H54 (cell line): ENCODE measurements around the gene GOT2.
"Not testable (repeated sequence)": the region's sequence is repeated elsewhere in the genome, so short reads cannot be mapped to it uniquely, and the experiment has no call there.

ENCODE experiments used
- DNase-seq: peaks from one replicate; pipeline ENCODE4 v3.0.0; 2011; ENCODE audit warnings: low spot score, mixed read lengths; ENCODE audit not compliant: insufficient read length
- FAIRE-seq: peaks from 3 replicates; lab custom pipeline; 2011; peaks lifted over from hg19 to GRCh38; lab: Jason Lieb, UNC
- POLR2A ChIP-seq: IDR thresholded peaks from 2 replicates; pipeline ENCODE4 v1.6.1; 2011; ENCODE audit warnings: low read depth, mild to moderate bottlenecking, low read length

The GOT2 gene

GRCh38 chr16:58733248-58733670 lies 857 bp downstream of the GOT2 start:
- FAIRE-seq (peak; percentile 23), DNase-seq (no peak)
- TF ChIP-seq POLR2A = no peak

GRCh38 chr16:58732545-58733247 lies 1.4 kb downstream of the GOT2 start:
- DNase-seq (peak; percentile 34), FAIRE-seq (peak; percentile 6)
- no peak for TF ChIP-seq POLR2A

- FAIRE-seq = no peak
- no peak for TF ChIP-seq POLR2A
- no peak for DNase-seq
Measured at GRCh38 chr16:58730724-58731370, 3.3 kb downstream of the GOT2 start.

- peak; percentile 11 for FAIRE-seq
Measured at GRCh38 chr16:58727796-58728568, 6.1 kb downstream of the GOT2 start.

GRCh38 chr16:58727028-58727781 lies 6.9 kb downstream of the GOT2 start:
- no peak for TF ChIP-seq POLR2A
- FAIRE-seq (no peak), DNase-seq (no peak)

More at GRCh38 chr16:58727796-58728568, 6.1 kb downstream of the GOT2 start:
- DNase-seq = no peak
- TF ChIP-seq POLR2A = no peak

GRCh38 chr16:58723109-58723508 lies 11.0 kb downstream of the GOT2 start:
- DNase-seq = no peak
- TF ChIP-seq POLR2A = no peak
- FAIRE-seq = no peak

- TF ChIP-seq POLR2A = no peak
- FAIRE-seq = no peak
- DNase-seq = no peak
Measured at GRCh38 chr16:58717994-58718393, 16.1 kb downstream of the GOT2 start.

- FAIRE-seq (no peak), DNase-seq (no peak)
- TF ChIP-seq POLR2A = no peak
Measured at GRCh38 chr16:58716468-58716867, 17.6 kb downstream of the GOT2 start.

GRCh38 chr16:58713742-58714141 lies 20.4 kb downstream of the GOT2 start:
- no peak for FAIRE-seq
- TF ChIP-seq POLR2A = no peak
- DNase-seq = no peak

GRCh38 chr16:58709333-58709732 lies 24.8 kb downstream of the GOT2 start:
- no peak for TF ChIP-seq POLR2A
- DNase-seq = no peak
- FAIRE-seq = no peak

GRCh38 chr16:58699151-58699550 lies 35.0 kb downstream of the GOT2 start:
- no peak for FAIRE-seq
- no peak for TF ChIP-seq POLR2A
- no peak for DNase-seq

GRCh38 chr16:58695368-58695767 lies 38.7 kb downstream of the GOT2 start:
- TF ChIP-seq POLR2A = no peak
- DNase-seq (no peak), FAIRE-seq (no peak)

GRCh38 chr16:58692450-58692849 lies 41.7 kb downstream of the GOT2 start:
- DNase-seq (no peak), FAIRE-seq (no peak)
- TF ChIP-seq POLR2A = no peak

- DNase-seq = not testable (repeated sequence)
Measured at GRCh38 chr16:58686985-58687706, 47.0 kb downstream of the GOT2 start.

More at GRCh38 chr16:58686985-58687706, 47.0 kb downstream of the GOT2 start:
- not testable (repeated sequence) for FAIRE-seq
